Measurements from ENCODE around the gene SEMA3F.
A peak's percentile ranks its signal among the peaks of the same experiment; 100 is the strongest.

The SEMA3F gene

DNA sequence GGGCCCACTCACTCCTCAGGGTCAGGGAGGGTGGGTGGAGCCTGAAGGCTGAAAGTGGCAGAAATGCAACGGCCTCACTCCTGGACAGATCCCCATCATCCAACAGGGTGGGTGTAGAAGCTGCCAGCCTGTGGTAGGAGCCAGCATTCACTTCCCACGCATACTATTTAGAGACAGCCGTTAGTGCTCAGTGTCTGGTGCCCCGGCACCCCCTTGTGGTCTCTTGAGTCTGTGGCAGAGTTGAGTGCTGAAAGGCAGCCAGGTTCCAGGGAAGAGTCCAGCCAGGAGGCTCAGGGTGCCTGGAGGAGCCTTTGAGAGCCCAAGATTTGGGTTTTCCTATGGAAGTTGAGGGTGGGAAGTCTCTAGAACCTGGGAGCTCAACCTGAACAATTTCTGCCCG lies 34.1 kb downstream of the SEMA3F start:
- no peak for TF ChIP-seq POLR2AphosphoS5 (IDR thresholded peaks at IDR 0.05; ENCODE audit: low read depth)
- TF ChIP-seq, protein P1, sequence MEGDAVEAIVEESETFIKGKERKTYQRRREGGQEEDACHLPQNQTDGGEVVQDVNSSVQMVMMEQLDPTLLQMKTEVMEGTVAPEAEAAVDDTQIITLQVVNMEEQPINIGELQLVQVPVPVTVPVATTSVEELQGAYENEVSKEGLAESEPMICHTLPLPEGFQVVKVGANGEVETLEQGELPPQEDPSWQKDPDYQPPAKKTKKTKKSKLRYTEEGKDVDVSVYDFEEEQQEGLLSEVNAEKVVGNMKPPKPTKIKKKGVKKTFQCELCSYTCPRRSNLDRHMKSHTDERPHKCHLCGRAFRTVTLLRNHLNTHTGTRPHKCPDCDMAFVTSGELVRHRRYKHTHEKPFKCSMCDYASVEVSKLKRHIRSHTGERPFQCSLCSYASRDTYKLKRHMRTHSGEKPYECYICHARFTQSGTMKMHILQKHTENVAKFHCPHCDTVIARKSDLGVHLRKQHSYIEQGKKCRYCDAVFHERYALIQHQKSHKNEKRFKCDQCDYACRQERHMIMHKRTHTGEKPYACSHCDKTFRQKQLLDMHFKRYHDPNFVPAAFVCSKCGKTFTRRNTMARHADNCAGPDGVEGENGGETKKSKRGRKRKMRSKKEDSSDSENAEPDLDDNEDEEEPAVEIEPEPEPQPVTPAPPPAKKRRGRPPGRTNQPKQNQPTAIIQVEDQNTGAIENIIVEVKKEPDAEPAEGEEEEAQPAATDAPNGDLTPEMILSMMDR (IDR thresholded peaks at IDR 0.05; ENCODE audit: insufficient read depth, low read length): peak; percentile 46
- no peak for TF ChIP-seq SPI1 (IDR thresholded peaks at IDR 0.05; ENCODE audit: borderline replicate concordance, low read depth)
- H3K27ac ChIP-seq (replicated peaks): no peak overlapping the region
- H3K4me3 ChIP-seq (replicated peaks; ENCODE audit: insufficient read depth, low read length): no peak overlapping the region
- peak in 1 of 2 experiments; percentile 73 for DNase-seq (ENCODE audit: low read depth in 1 of 2, low spot score in 1 of 2)
- H3K27me3 ChIP-seq (ENCODE audit: insufficient read depth, poor library complexity, severe bottlenecking): peaks cover 7% of the 10 kb centered on the region

DNA sequence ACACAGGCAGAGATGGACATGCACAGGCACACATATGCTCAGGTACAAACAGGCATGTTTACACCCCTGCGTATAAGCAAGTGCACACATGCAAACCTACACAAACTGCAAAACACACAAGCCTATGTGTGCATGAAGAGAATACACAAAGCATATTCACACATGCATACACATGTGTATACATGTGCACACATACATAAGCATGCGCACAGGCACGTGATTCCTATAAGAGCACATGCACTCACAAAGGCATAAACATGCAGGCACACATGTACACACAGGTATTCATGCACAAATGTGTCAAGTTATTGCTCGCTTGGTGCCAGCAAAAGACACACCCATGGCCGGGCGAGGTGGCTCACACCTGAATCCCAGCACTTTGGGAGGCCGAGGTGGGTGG lies 34.9 kb downstream of the SEMA3F start:
- TF ChIP-seq SPI1 (IDR thresholded peaks at IDR 0.05; ENCODE audit: borderline replicate concordance, low read depth) (no peak), POLR2AphosphoS5 (IDR thresholded peaks at IDR 0.05; ENCODE audit: low read depth) (no peak), GABPA (IDR thresholded peaks at IDR 0.05; ENCODE audit: low read depth) (no peak)
- TF ChIP-seq, protein P2, sequence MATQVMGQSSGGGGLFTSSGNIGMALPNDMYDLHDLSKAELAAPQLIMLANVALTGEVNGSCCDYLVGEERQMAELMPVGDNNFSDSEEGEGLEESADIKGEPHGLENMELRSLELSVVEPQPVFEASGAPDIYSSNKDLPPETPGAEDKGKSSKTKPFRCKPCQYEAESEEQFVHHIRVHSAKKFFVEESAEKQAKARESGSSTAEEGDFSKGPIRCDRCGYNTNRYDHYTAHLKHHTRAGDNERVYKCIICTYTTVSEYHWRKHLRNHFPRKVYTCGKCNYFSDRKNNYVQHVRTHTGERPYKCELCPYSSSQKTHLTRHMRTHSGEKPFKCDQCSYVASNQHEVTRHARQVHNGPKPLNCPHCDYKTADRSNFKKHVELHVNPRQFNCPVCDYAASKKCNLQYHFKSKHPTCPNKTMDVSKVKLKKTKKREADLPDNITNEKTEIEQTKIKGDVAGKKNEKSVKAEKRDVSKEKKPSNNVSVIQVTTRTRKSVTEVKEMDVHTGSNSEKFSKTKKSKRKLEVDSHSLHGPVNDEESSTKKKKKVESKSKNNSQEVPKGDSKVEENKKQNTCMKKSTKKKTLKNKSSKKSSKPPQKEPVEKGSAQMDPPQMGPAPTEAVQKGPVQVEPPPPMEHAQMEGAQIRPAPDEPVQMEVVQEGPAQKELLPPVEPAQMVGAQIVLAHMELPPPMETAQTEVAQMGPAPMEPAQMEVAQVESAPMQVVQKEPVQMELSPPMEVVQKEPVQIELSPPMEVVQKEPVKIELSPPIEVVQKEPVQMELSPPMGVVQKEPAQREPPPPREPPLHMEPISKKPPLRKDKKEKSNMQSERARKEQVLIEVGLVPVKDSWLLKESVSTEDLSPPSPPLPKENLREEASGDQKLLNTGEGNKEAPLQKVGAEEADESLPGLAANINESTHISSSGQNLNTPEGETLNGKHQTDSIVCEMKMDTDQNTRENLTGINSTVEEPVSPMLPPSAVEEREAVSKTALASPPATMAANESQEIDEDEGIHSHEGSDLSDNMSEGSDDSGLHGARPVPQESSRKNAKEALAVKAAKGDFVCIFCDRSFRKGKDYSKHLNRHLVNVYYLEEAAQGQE (IDR thresholded peaks at IDR 0.05; ENCODE audit: insufficient replicate concordance, low read depth): no peak
- TF ChIP-seq, protein P1 (IDR thresholded peaks at IDR 0.05; ENCODE audit: insufficient read depth, low read length): no peak
- Histone ChIP-seq H3K27ac (replicated peaks) (no peak overlapping the region), H3K27me3 (ENCODE audit: insufficient read depth, poor library complexity, severe bottlenecking) (peaks cover 8% of the 10 kb centered on the region), H3K4me3 (replicated peaks; ENCODE audit: insufficient read depth, low read length) (no peak overlapping the region)
- DNase-seq (ENCODE audit: low read depth in 1 of 2, low spot score in 1 of 2): no peak

DNA sequence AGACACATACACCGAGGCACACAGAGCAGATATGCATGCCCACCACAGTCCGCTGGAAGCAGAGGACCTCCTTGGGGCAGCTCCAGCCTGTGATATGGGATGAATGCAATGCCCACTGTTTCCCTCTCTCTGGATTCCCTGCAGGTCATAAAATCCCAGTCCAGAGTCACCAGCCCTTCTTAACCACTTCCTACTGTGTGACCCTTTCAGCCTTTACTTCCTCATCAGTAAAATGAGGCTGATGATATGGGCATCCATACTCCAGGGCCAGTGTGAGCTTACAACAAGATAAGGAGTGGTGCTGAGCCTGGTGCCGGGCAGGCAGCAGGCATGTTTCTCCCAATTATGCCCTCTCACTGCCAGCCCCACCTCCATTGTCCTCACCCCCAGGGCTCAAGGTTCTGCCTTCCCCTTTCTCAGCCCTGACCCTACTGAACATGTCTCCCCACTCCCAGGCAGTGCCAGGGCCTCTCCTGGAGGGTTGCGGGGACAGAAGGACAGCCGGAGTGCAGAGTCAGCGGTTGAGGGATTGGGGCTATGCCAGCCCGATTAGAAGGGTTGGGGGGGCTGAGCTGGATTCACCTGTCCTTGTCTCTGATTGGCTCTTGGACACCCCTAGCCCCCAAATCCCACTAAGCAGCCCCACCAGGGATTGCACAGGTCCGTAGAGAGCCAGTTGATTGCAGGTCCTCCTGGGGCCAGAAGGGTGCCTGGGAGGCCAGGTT lies 36.0 kb downstream of the SEMA3F start, which contains the start of gene GNAT1:
TSS of gene GNAT1 (plus strand) at position 675 of the 725 bp plus-strand sequence. CDS start 116 bp downstream, outside the sequence.
- Histone ChIP-seq H3K4me3 (replicated peaks; ENCODE audit: insufficient read depth, low read length) (no peak within 1 kb of the TSS), H3K27me3 (ENCODE audit: insufficient read depth, poor library complexity, severe bottlenecking) (peaks cover 19% of the 10 kb centered on the region), H3K27ac (replicated peaks) (no peak within 1 kb of the TSS)
- DNase-seq (ENCODE audit: low read depth in 1 of 2, low spot score in 1 of 2): peak in 1 of 2 experiments; percentile 36
- TF ChIP-seq, protein P1 (IDR thresholded peaks at IDR 0.05; ENCODE audit: insufficient read depth, low read length): no peak
- TF ChIP-seq POLR2AphosphoS5 (IDR thresholded peaks at IDR 0.05; ENCODE audit: low read depth) (no peak), SPI1 (IDR thresholded peaks at IDR 0.05; ENCODE audit: borderline replicate concordance, low read depth) (peak; percentile 11; the same call in 1 of the 2 replicates), GABPA (IDR thresholded peaks at IDR 0.05; ENCODE audit: low read depth) (no peak)

DNA sequence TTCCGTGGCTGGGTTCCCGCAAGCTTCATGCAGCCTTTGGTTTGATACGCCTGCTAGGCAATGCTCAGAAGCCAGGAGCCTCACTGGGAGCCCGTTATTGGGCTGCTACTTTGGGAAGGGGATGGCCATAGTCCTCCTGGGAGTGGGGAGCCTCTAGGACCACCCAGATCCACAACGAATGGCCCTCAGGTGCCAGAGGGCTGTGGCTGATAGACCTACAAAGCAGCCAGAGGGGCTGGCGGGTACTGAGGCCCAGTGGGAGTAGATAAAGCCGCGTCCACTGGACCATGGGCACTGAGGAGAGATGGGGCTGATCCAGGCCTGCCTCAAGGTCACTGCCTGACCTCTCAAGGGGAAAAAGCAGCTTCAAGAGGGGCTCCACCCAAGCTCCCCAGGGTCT lies 37.0 kb downstream of the SEMA3F start:
- Histone ChIP-seq H3K4me3 (replicated peaks; ENCODE audit: insufficient read depth, low read length) (no peak overlapping the region), H3K27ac (replicated peaks) (no peak overlapping the region), H3K27me3 (ENCODE audit: insufficient read depth, poor library complexity, severe bottlenecking) (peaks cover 22% of the 10 kb centered on the region)
- no peak for DNase-seq (ENCODE audit: low read depth in 1 of 2, low spot score in 1 of 2)
- TF ChIP-seq, protein P2 (IDR thresholded peaks at IDR 0.05; ENCODE audit: insufficient replicate concordance, low read depth): no peak
- no peak for TF ChIP-seq POLR2AphosphoS5 (IDR thresholded peaks at IDR 0.05; ENCODE audit: low read depth)
- no peak for TF ChIP-seq SPI1 (IDR thresholded peaks at IDR 0.05; ENCODE audit: borderline replicate concordance, low read depth)
- TF ChIP-seq, protein P1 (IDR thresholded peaks at IDR 0.05; ENCODE audit: insufficient read depth, low read length): no peak
- TF ChIP-seq GABPA (IDR thresholded peaks at IDR 0.05; ENCODE audit: low read depth): no peak
